Mesenchymal stem cell (in vitro differentiated cells and primary cell): ENCODE measurements around the gene TRNP1.

Experiments
- DNase-seq: peaks from one replicate; pipeline ENCODE4 v3.0.0-alpha.2; 2013
- H2AFZ ChIP-seq: one replicate; pipeline ENCODE4 v1.6.1; 2013; ENCODE audit warnings: low read depth, mild to moderate bottlenecking, control low read depth, inconsistent platforms, low read length, moderate library complexity
- H2AK5ac ChIP-seq: 2 replicates; pipeline ENCODE4 v1.6.1; 2013; ENCODE audit warnings: low read length, moderate library complexity, mild to moderate bottlenecking, inconsistent platforms; ENCODE audit not compliant: severe bottlenecking
- H2BK120ac ChIP-seq: one replicate; pipeline ENCODE4 v1.6.1; 2013; ENCODE audit warnings: low read depth, mild to moderate bottlenecking, inconsistent platforms, low read length, moderate library complexity
- H2BK12ac ChIP-seq, 2 experiments: one replicate each; pipeline ENCODE4 v1.6.1; 2013; ENCODE audit warnings: inconsistent platforms in 2 of 2, low read length in 2 of 2, mild to moderate bottlenecking in 2 of 2, moderate library complexity in 2 of 2, control low read depth in 1 of 2
- H2BK15ac ChIP-seq: one replicate; pipeline ENCODE4 v1.6.1; 2013; ENCODE audit warnings: mild to moderate bottlenecking, low read depth, inconsistent platforms; ENCODE audit not compliant: poor library complexity, severe bottlenecking
- H2BK5ac ChIP-seq: 2 replicates; pipeline ENCODE4 v1.6.1; 2013; ENCODE audit warnings: low read depth, mild to moderate bottlenecking, low read length, control low read depth, inconsistent platforms; ENCODE audit not compliant: poor library complexity, severe bottlenecking
- H3K14ac ChIP-seq, 2 experiments: one replicate each; pipeline ENCODE4 v1.6.1; 2013; ENCODE audit warnings: inconsistent platforms in 2 of 2, low read length in 2 of 2, control low read depth in 1 of 2, mild to moderate bottlenecking in 1 of 2, moderate library complexity in 1 of 2
- H3K18ac ChIP-seq, 2 experiments: one replicate each; pipeline ENCODE4 v1.6.1; 2013; ENCODE audit warnings: inconsistent platforms in 2 of 2, low read length in 2 of 2, control low read depth in 1 of 2, low read depth in 1 of 2, mild to moderate bottlenecking in 1 of 2
- H3K23ac ChIP-seq, 2 experiments: one replicate each; pipeline ENCODE4 v1.6.1; 2013; ENCODE audit warnings: inconsistent platforms in 2 of 2, low read length in 2 of 2, mild to moderate bottlenecking in 2 of 2, moderate library complexity in 2 of 2, control low read depth in 1 of 2
- H3K27ac ChIP-seq: 2 replicates; pipeline ENCODE4 v1.5.1; 2013; ENCODE audit warnings: mild to moderate bottlenecking, moderate library complexity, low read length, control low read depth, inconsistent platforms; ENCODE audit not compliant: poor library complexity, severe bottlenecking
- H3K27me3 ChIP-seq, 2 experiments: 2 replicates each; pipeline versions ENCODE4 v1.6.1 to v1.7.0; 2013; ENCODE audit warnings: low read length in 2 of 2, mild to moderate bottlenecking in 2 of 2, moderate library complexity in 2 of 2, control low read depth in 1 of 2, inconsistent platforms in 1 of 2; ENCODE audit not compliant: control insufficient read depth in 1 of 2, insufficient read depth in 1 of 2
- H3K36me3 ChIP-seq, 2 experiments: 2 replicates each; pipeline versions ENCODE4 v1.6.1 to v1.7.0; 2013; ENCODE audit warnings: low read length in 2 of 2, control low read depth in 1 of 2, inconsistent platforms in 1 of 2, low read depth in 1 of 2, mild to moderate bottlenecking in 1 of 2; ENCODE audit not compliant: insufficient read depth in 2 of 2, control insufficient read depth in 1 of 2
- H3K4ac ChIP-seq, 2 experiments: one replicate each; pipeline ENCODE4 v1.6.1; 2013; ENCODE audit warnings: inconsistent platforms in 2 of 2, low read length in 2 of 2, mild to moderate bottlenecking in 2 of 2, moderate library complexity in 2 of 2, control low read depth in 1 of 2, low read depth in 1 of 2
- H3K4me1 ChIP-seq: 2 replicates; pipeline ENCODE4 v1.6.1; 2013; ENCODE audit warnings: low read depth, low read length, control low read depth; ENCODE audit not compliant: control insufficient read depth, insufficient read depth
- H3K4me2 ChIP-seq: 2 replicates; pipeline ENCODE4 v1.6.1; 2013; ENCODE audit warnings: low read length, mild to moderate bottlenecking, inconsistent platforms; ENCODE audit not compliant: poor library complexity, severe bottlenecking
- H3K4me3 ChIP-seq, 2 experiments: 2 replicates each; pipeline versions ENCODE4 v1.5.1 to v1.7.0; 2013; ENCODE audit warnings: low read length in 2 of 2, mild to moderate bottlenecking in 2 of 2, control low read depth in 1 of 2, low read depth in 1 of 2; ENCODE audit not compliant: insufficient read depth in 1 of 2
- H3K79me1 ChIP-seq: replicated peaks from 2 replicates; pipeline ENCODE4 v1.6.1; 2013; ENCODE audit warnings: mild to moderate bottlenecking, control low read depth, low read length, inconsistent platforms; ENCODE audit not compliant: poor library complexity, severe bottlenecking
- H3K9ac ChIP-seq: 2 replicates; pipeline ENCODE4 v1.7.0; 2013; ENCODE audit warnings: mild to moderate bottlenecking, low read length, moderate library complexity
- H3K9me3 ChIP-seq: 2 replicates; pipeline ENCODE4 v1.7.0; 2013; ENCODE audit warnings: mild to moderate bottlenecking, low read length; ENCODE audit not compliant: control insufficient read depth
- H4K8ac ChIP-seq: one replicate; pipeline ENCODE4 v1.6.1; 2013; ENCODE audit warnings: inconsistent platforms, mild to moderate bottlenecking, low read length, moderate library complexity
- H4K91ac ChIP-seq: one replicate; pipeline ENCODE4 v1.6.1; 2013; ENCODE audit warnings: mild to moderate bottlenecking, low read length, inconsistent platforms
- WGBS: methylation state at CpG from one replicate; pipeline ENCODE4 v1.1.7; 2013; ENCODE audit warnings: mixed read lengths; 5-methylcytosine and 5-hydroxymethylcytosine counted together

TRNP1 gene

DNA sequence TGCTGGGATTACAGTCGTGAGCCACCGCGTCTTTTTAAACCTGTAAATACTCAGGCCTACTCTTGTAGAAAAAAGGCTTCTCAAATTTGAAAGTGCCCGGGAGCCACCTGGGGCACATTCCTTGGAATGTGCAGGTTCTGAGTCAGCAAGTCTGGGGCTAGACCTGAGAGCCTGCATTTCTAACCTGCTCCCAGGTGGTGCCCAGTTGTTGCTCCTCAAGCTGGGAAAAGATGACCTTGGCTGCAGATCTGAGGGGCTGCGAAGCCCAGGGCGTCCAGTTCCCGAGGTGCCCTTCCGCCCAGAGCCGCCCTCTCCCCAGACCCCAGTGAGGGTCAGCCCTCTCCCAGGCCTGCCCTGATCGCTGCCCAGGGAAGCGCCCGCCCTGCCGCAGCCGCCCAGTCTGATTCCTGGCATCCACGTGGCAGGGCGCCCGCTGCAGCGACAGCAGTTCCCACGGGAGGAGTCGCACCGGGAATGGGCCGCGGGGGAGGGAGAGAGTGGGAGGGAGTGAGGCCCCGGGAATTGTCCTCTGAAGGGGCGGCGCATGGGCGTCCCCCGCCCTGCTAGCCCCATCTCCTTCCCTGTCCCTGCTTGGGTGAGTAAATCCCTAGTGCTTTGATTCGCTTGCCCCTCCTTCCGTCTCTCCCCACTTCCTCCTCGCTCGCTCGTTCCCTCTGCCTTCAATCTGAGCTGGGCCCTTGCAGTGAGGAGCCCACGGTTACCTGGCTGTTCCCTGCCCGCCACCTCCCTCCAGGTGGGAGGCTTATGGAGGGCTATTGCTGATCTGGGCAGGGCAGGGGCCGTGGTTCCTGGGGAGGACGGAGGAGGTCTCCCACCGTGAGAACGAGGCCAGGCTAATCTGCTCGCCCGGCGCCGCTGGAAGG is 38.0 kb downstream of the TRNP1 start:
- Histone ChIP-seq H2BK12ac (peak overlapping the region; percentile 34 to 85), H3K4me3 (peak overlapping the region; percentile 14 to 67), H3K27ac (no peak overlapping the region), H3K27me3 (no peaks in the 10 kb centered on the region), H3K9ac (peak overlapping the region; percentile 53), H3K23ac (no peak overlapping the region), H2AFZ (peak overlapping the region; percentile 68), H4K8ac (peak overlapping the region; percentile 94), H2AK5ac (peak overlapping the region; percentile 61), H3K4me2 (peak overlapping the region; percentile 69), H2BK15ac (peak overlapping the region; percentile 64), H3K18ac (peak overlapping the region; percentile 14 to 91), H3K79me1 (no peaks in the 10 kb centered on the region), H2BK120ac (peak overlapping the region; percentile 84), H3K14ac (peak overlapping the region in 1 of 2 experiments; percentile 82), H3K36me3 (no peaks in the 10 kb centered on the region), H3K4me1 (peaks cover 15% of the 10 kb centered on the region), H4K91ac (peak overlapping the region; percentile 48), H2BK5ac (peak overlapping the region; percentile 54), H3K9me3 (no peaks in the 10 kb centered on the region), H3K4ac (peak overlapping the region; percentile 65 to 76)
- peak; percentile 71 for DNase-seq
- 43% methylated on average over 26 of the region's 43 CpGs for WGBS

DNA sequence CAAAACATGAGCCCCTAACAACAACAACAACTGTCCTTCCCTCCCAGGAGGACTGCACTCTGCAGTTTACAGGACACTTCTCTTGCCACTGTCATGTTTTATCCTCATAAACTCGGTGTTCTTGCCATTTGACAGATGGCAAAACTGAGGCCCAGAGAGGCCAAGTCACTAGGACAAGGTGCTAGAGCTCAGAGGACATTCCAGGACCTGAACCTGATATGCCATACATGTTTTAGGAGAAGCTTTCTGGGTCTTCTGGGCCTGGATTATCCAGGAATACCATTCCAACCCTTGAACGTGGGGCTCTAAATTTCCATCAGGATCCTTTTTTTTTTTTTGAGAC is 38.6 kb downstream of the TRNP1 start:
- Histone ChIP-seq H4K8ac (peak overlapping the region; percentile 94), H3K18ac (peak overlapping the region in 1 of 2 experiments; percentile 91), H2BK12ac (peak overlapping the region; percentile 34 to 85), H2AK5ac (peak overlapping the region; percentile 61), H3K79me1 (no peaks in the 10 kb centered on the region), H3K9ac (peak overlapping the region; percentile 53), H3K23ac (no peak overlapping the region), H2BK5ac (no peak overlapping the region), H3K4me1 (peaks cover 14% of the 10 kb centered on the region), H3K9me3 (no peaks in the 10 kb centered on the region), H3K27me3 (no peaks in the 10 kb centered on the region), H3K4me3 (no peak overlapping the region), H2BK120ac (no peak overlapping the region), H3K4me2 (peak overlapping the region; percentile 1), H3K27ac (no peak overlapping the region), H2BK15ac (no peak overlapping the region), H3K4ac (no peak overlapping the region), H3K36me3 (no peaks in the 10 kb centered on the region), H2AFZ (peak overlapping the region; percentile 68), H4K91ac (peak overlapping the region; percentile 48), H3K14ac (peak overlapping the region in 1 of 2 experiments; percentile 82)
- no peak for DNase-seq
- WGBS, result 96% methylated on average over 2 of the region's 2 CpGs

DNA sequence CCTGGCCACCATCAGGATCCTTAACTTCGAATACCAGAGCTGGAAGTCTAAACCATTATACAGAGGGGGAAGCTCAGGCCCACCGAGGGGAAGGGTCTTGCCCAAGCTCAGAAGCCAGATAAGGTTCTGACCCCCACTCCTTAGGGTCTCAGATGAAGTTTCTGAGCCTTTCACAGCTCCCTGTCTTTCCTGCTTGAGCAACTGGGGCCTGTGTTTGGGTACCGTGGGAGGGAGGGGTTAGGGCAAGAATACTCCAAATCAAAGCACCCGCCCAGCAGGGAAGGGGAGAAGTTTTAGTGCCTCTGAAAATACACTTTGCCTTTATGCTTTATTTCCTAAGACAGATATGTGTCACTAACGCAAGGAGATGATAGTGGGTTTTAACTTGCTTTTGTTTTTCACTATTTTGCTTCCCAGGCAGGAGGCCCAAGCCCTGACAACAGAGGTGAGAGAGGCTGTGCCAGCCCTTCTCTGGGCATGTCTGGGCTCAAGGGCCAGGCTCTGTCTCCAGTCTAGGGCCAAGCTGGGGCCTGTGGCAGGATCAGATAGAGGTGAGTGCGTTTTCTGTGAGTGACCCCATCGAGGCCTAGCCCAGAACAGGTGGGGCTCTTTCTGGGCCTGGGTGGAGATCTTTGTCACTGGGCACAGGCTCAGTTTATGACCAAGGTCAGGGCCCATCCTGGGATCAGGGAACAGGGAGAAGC is 39.7 kb downstream of the TRNP1 start:
- no peak for DNase-seq
- no peak overlapping the region for H4K8ac ChIP-seq
- H3K79me1 ChIP-seq, result no peaks in the 10 kb centered on the region
- H3K27me3 ChIP-seq, result no peaks in the 10 kb centered on the region
- H3K27ac ChIP-seq, result no peak overlapping the region
- peak overlapping the region; percentile 44 for H2AK5ac ChIP-seq
- peak overlapping the region; percentile 8 for H2BK5ac ChIP-seq
- no peak overlapping the region for H3K9ac ChIP-seq
- no peak overlapping the region for H3K18ac ChIP-seq
- H2BK12ac ChIP-seq, result no peak overlapping the region
- no peak overlapping the region for H3K4me3 ChIP-seq
- H3K14ac ChIP-seq, result no peak overlapping the region
- peaks cover 9% of the 10 kb centered on the region for H3K4me1 ChIP-seq
- no peak overlapping the region for H3K4me2 ChIP-seq
- H2BK15ac ChIP-seq, result peak overlapping the region; percentile 12
- H3K23ac ChIP-seq, result no peak overlapping the region
- H3K4ac ChIP-seq, result no peak overlapping the region
- H3K9me3 ChIP-seq, result no peaks in the 10 kb centered on the region
- H3K36me3 ChIP-seq, result no peaks in the 10 kb centered on the region
- no peak overlapping the region for H4K91ac ChIP-seq
- no peak overlapping the region for H2BK120ac ChIP-seq
- 83% methylated on average over 7 of the region's 7 CpGs for WGBS
- H2AFZ ChIP-seq, result no peak overlapping the region

DNA sequence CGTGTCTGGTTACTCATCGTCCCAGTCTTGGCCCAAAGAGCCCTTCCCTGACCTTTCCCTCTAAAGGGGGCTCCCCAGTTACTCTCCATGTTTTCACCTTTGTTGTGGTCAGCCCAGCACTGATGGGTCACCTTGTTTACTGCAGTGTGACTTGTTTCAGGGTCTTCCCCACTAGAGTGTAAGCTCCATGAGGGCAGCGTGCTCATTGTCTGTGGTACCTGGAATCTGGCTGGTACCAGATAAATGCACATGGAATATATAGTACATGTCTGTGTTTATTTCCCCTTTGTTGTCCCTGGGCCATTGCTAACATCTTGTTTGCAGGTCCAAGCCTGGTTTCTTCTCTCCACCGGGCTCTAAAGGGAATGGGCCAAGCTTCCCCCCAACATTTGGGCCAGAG is 41.9 kb downstream of the TRNP1 start:
- H2BK120ac ChIP-seq, result no peak overlapping the region
- no peak overlapping the region for H3K27ac ChIP-seq
- peaks cover 9% of the 10 kb centered on the region for H3K4me1 ChIP-seq
- no peak overlapping the region for H2AK5ac ChIP-seq
- no peak overlapping the region for H3K14ac ChIP-seq
- WGBS, result 98% methylated on average over 4 of the region's 4 CpGs
- H2AFZ ChIP-seq, result no peak overlapping the region
- H3K9me3 ChIP-seq, result no peaks in the 10 kb centered on the region
- no peak overlapping the region for H2BK12ac ChIP-seq
- no peak overlapping the region for H3K4ac ChIP-seq
- DNase-seq, result no peak
- H3K23ac ChIP-seq, result no peak overlapping the region
- no peak overlapping the region for H4K8ac ChIP-seq
- H3K9ac ChIP-seq, result no peak overlapping the region
- peaks cover 0 to 5% of the 10 kb centered on the region in 2 experiments for H3K27me3 ChIP-seq
- no peaks in the 10 kb centered on the region for H3K36me3 ChIP-seq
- peak overlapping the region; percentile 78 for H2BK15ac ChIP-seq
- no peaks in the 10 kb centered on the region for H3K79me1 ChIP-seq
- H3K4me2 ChIP-seq, result no peak overlapping the region
- H3K4me3 ChIP-seq, result no peak overlapping the region
- no peak overlapping the region for H4K91ac ChIP-seq
- no peak overlapping the region for H3K18ac ChIP-seq
- H2BK5ac ChIP-seq, result no peak overlapping the region
